NCI-H748 treated with DMSO at 0.1 percent for 48 hours (cell line): ENCODE data around the gene EPB41L3.
"Not testable (repeated sequence)": the region's sequence is repeated elsewhere in the genome, so short reads cannot be mapped to it uniquely, and the experiment has no call there.

ENCODE experiments used
- DNase-seq: peaks from one replicate; lab custom pipeline; 2025; lab: John Stamatoyannopoulos, UW

Gene EPB41L3

GRCh38 chr18:5496305-5496704, 47.5 kb downstream of the EPB41L3 start:
- DNase-seq: no peak

DNA sequence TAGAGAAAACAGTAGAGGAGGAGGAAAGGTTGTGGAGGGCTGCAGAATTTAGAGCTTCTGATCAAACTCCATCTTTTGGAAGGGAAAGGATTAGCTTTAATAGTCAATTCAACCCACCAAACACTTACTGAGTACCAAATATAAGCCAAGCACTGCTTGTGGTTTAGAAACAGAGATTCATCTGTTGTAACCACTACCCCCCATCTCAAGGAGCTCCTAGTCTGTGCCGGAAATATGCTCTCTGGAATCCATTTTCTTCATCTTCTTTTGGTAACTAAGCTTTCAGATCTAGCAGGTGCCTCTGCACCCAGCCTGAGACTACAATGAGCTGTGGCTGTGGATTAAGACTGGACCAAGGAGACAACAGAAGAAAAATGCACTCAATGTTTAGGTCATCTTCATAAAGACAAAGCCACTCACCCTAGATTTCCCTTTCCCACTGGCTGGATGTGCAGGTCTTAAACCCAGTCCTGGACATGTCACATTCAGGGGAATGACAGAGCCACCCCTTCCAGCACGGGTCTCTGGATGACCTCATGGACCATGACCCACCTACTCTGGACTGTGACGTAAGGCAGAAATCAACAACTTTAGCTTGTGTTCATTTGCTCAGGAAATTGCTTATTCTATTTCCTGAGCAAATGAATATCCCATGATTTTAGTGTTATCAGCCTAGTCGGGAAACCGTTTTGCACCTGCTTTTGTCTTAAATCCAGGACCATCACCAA, 52.9 kb downstream of the EPB41L3 start:
- DNase-seq: no peak

- no peak for DNase-seq
Observed at GRCh38 chr18:5488844-5489243, 55.0 kb downstream of the EPB41L3 start.

DNA sequence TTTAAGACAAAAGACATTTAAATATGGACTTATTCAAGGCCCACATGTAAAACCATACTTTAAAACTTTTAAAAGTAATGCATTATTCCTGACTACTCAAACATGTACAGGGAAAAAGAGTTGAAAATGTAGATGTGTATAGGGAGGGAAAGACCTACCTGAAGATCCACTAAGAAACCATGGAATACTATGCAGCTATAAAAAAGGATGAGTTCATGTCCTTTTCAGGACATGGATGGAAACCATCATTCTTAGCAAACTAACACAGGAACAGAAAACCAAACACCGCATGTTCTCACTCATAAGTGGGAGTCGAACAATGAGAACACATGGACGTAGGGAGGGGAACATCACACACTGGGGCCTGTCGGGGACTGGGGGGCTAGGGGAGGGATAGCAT, 55.8 kb downstream of the EPB41L3 start:
- DNase-seq: not testable (repeated sequence)

- no peak for DNase-seq
Observed at GRCh38 chr18:5484526-5484925, 59.3 kb downstream of the EPB41L3 start.

DNA sequence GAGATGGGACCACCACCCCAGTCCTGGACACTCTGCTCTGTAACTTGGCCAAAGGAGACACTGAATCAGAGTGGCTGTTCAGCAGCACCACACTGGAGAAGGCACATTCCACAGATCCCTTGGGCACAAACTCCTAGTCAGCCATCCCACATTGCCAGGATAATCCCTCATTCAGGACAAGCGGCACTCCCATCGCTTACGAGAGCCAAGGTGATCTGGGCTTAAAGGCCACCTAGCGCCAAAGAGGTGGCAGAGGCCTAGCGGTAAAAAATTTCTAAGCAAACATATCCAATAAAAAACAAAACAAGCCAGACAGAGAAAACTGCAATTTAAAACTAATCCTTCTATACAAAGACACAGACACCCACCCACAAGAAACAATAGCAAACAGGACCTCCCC, 62.2 kb downstream of the EPB41L3 start:
- DNase-seq: no peak

DNA sequence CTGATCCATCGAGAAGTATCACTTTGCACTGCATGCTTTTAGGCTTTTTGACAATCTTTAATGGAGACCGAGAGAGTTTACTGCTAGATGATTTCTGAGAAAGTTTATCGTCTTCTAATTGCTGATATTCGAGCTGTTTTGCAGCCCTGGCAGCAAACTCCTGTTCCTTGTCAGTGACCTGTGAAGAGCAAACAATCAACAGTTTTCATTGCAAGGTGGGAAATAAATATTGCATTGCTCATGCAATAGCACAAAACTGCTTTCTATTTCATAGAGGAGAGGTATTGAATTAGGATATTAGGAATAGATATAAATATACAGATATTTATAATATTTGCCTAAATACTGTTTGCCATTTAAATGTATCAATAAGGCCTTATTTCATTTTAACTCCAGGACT, 65.5 kb downstream of the EPB41L3 start:
- DNase-seq: no peak

- DNase-seq: no peak
Observed at GRCh38 chr18:5476961-5477800, 66.6 kb downstream of the EPB41L3 start.

DNA sequence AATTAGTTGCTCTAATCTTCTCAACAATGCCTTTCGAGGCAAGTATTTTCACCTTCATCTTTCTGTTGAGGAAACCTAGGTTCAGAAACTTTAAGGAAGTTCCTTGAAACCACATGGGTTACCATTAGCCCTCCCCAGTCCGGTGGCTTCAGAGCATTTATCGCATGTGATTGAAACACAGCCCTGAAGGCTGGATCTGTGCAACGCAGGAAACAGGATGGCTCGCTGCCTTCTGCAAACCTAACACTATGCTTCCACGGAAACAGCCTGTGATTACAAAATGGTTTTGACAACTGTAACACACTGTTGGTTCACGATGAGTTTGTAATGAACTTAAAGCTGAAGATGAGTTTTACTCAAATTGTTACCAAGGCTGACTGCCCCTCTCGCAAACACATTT, 68.5 kb downstream of the EPB41L3 start:
- no peak for DNase-seq

DNA sequence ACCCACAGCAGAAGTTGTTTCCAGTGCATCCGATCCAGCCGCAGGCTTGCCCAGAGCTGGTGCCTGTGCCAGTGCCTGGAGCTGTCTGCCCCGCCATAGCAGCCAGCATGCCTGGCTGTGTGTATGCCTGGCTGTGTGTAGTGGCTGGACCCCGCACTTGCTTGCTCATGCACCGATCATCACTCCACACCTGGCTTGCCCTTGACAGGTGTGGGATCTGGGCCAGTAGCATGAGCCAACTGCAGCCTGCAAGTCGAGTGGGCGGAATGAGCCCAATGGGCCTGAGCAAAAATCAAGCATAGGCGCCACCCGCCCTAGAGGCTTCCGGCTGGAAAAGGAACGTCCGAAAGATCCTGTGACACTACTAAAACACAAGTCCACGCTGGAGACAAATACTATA, 74.5 kb downstream of the EPB41L3 start:
- no peak for DNase-seq

DNA sequence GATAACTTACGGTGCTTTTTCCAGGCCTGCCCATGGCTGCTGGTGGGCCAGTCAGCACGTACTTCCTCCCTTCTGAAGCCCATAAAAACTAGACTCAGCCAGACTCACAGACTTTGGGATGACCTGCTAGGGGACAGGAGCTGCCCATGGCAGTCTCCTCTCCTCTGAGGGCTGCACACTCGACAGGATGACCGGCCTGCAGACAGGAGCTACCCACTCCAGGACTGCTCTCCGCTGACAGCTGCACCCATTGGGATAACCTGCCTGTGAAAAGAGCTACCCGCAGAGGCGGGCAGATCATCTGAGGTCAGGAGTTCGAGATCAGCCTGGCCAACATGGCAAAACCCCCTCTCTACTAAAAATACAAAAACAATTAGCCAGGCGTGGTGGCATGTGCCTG, 75.4 kb downstream of the EPB41L3 start:
- no peak for DNase-seq

DNA sequence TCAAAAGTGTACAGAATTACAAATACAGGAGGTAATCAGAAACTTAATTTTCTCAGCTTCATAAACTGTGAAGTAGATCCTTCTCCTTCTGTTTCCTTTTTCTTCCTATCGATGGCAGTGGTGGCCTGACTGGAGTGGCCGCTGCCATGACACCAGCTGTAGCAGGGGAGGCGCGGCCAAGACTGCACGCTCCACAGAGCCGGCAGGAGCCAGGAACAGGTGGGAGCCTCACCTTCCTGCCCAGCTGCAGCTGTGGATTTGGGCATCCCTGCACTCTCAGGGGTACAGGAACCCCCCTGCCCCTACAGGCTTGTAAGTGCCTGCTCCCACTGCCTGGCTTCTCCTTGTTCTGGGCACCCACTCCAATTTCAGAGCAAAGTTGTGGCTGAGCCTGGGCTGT, 76.1 kb downstream of the EPB41L3 start:
- DNase-seq: no peak

GRCh38 chr18:5466256-5466655, 77.5 kb downstream of the EPB41L3 start:
- no peak for DNase-seq

DNA sequence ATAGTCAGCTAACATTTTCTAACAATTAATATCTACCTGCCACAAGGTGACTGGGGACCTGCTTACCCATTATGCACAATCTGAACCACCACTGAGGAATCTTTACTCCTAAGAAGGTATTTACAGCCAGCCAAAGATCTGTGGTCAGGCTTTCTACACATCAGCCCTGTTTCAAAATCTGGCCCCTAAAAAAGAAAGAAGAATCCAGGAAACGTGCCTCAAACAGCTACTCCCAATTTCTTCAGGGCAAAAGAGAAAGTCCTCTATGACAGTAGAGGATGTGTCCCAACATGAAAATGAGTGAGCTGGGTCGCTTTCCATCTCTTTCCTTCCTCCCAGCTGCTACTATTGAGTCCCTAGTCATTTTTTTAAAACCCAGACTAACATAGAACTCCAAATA, 79.5 kb downstream of the EPB41L3 start:
- DNase-seq: no peak

GRCh38 chr18:5463831-5464230, 80.0 kb downstream of the EPB41L3 start:
- no peak for DNase-seq

- DNase-seq: no peak
Observed at GRCh38 chr18:5463390-5463789, 80.4 kb downstream of the EPB41L3 start.

DNA sequence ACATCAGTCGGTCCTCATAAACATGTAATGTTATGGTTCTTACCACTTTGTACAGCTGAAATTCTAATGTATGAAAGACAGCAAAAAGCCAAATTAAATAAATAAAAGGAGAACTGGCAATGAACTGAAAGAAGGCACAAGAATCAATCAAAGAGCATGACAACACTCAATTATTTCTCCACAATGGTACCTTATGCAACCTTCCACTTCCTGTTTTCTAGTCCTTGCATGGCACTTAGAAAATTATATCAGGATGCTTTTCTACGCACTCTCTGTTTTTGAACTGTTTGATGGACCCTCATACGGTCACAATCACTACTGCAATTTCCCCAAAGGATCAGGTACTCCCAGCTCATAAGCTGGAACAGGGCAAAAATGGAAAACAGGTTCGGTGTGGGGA, 81.6 kb downstream of the EPB41L3 start:
- no peak for DNase-seq

DNA sequence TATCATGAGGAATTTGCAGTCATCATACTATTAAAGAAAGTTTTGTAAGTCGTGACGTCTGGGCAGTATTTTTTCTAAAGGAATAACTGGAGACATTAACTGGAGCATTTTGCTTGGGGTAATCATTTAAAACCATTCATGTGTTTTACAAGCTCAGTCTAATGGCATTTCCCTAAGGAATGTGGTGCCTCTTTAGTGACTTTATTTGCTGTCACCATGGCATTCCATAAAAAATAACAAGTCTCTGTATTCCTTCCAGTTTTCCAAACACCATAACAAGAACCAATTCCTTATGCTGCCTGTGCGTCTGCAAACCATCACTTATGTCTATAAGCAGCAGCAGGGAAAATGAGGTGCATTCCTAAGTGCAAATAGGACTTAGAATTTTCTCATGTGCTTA, 82.8 kb downstream of the EPB41L3 start:
- no peak for DNase-seq

DNA sequence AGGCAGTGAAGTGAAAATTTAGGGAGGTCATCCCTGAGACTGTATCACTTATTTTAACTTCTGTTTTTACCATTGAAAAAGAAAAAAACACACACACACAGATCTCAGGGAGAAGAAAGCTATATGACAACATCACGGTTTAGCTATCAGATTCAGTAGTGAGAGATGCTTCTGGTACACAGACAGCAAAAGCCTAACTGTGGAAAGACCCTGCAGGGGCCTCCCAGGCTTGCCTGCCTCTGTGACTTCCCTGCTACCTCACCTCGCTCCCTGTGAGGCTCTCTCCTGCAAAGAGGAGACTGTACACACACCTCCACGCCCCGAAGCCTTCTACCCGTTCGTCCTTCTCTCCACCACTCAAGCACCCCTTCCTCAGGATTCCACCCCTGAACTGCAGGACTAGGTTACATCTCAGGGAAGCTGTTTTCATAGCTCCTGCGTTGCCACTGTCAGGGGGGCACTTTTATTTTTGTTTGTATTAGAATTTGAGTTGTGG, 86.3 kb downstream of the EPB41L3 start:
- no peak for DNase-seq

GRCh38 chr18:5456577-5457461, 87.0 kb downstream of the EPB41L3 start:
- DNase-seq: no peak

DNA sequence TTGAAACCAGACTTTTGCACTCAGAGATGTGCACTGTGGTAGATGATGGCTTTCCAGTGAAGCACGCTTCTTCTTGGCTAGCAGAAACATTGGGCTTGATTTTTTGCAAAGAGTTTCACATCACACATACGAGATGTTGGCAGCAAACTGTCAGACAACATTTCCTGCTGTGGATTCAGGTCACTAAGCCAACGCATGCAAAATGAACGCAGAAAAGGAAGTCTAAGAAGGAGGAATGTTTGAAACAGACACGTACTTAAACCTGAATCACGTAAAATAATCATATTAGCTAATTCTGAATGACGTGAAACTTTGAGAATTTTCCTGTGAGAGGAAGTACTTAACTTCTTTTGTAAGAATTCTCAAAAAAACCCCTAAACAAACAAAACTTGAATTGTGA, 88.1 kb downstream of the EPB41L3 start:
- no peak for DNase-seq

GRCh38 chr18:5452943-5453443, 90.8 kb downstream of the EPB41L3 start:
- no peak for DNase-seq
